ENCODE results near the gene CNKSR1.

CNKSR1 gene

DNA sequence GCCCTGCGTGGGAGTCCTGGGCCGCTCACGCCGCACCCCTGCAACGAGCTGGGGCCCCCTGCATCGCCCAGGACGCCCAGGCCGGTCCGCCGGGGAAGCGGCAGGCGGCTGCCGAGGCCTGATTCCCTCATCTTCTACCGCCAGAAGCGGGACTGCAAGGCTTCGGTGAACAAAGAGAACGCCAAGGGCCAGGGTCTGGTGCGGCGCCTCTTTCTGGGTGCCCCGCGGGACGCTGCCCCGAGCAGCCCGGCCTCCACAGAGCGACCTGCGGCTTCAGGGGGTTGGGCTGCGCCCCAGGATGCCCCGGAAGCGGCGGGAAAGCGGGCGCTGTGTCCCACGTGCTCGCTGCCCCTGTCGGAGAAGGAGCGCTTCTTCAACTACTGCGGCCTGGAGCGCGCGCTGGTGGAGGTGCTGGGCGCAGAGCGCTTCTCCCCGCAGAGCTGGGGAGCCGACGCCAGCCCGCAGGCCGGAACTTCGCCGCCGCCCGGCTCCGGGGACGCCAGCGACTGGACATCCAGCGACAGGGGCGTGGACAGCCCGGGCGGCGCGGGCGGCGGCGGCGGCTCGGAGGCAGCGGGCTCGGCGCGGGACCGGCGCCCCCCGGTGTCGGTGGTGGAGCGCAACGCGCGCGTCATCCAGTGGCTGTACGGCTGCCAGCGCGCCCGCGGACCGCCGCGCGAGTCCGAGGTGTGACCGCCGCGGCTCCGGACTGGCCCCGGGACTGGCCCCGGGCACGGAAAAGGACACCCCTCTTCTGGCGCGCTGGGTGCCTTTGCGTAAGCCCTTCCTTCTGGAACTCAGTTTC is 15.7 kb upstream of the CNKSR1 start:
- peak; percentile 32 for DNase-seq

GRCh38 chr1:26162220-26162709 is 15.0 kb upstream of the CNKSR1 start:
- DNase-seq: no peak

GRCh38 chr1:26163684-26164035 is 13.6 kb upstream of the CNKSR1 start:
- no peak for DNase-seq

GRCh38 chr1:26164036-26164860 is 13.0 kb upstream of the CNKSR1 start:
- DNase-seq: no peak

DNA sequence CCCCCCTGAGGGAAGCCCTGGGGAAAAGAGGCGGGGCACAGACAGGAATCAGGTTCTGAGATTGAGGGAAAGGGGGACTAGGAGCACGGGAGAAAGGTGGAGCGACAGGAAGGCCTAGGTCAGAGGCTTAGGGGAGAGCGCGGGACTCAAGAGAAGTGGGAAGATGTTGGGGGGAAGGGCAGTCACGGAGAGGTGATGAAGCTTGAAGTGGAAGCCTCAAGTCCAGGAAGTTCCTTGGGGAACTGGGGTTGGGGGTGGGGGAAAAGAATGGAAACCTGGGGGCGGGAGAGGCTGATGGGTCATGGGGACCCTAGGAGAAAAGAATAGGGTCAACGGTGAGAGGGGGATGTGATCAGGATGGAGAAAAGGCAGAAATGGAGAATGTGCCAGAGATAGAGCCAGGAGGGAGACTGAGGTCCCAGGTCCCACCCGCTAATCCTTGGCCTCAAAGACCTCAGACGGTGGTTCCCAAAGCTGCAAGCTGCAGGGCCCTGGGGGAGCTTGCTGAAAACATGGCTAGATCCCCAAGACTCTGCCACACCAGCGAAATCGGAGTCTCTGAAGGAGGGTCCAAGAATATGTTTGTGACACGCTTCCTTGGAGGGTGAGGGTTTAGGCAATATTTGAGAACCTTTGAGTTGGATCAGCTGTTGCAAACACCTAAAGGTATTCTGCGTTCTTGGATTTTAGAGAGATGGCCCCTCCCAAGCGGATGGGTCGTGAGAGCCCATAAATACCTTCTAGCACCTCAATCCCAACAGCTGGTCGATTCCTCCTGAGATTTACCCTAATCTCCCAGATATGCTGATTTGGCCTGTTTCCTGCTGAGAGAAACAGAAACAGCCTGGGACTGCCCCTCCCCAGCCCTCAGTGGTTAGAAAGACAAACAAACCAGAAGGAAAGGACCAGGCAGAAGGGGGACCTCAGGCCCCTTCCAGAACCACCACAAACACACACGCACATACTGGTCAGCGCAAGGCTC is 12.1 kb upstream of the CNKSR1 start:
- DNase-seq: no peak

GRCh38 chr1:26166719-26167281 is 10.5 kb upstream of the CNKSR1 start:
- DNase-seq: no peak

- DNase-seq: peak; percentile 47
Measured at GRCh38 chr1:26168410-26169197, 8.7 kb upstream of the CNKSR1 start, which contains the start of gene C1orf232. C1orf232 (minus strand) TSS chr1:26168963; CDS start chr1:26168499, 464 bp downstream.

DNA sequence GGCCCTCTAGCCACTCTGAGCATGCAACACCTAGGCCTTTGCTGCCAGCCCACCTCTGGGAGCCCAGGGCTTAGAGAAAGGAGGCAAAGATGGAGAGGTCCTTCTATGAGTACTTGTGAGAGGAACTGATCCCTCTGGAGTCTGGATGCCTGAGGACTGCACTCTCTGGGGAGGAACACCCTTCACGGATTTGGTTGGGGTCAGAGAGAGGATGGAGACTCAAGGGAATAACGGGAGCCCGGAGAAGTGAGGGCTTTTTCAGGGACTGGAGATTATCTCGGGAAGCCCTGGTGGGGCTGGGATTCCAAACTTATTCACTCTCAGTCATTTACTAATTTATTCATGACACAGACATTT is 8.1 kb upstream of the CNKSR1 start:
- no peak for DNase-seq

- peak; percentile 84 for DNase-seq
Measured at GRCh38 chr1:26169669-26170471, 7.4 kb upstream of the CNKSR1 start, which contains the start of gene ZNF593. ZNF593 (plus strand) TSS chr1:26169908; CDS start chr1:26169984, 76 bp downstream.

DNA sequence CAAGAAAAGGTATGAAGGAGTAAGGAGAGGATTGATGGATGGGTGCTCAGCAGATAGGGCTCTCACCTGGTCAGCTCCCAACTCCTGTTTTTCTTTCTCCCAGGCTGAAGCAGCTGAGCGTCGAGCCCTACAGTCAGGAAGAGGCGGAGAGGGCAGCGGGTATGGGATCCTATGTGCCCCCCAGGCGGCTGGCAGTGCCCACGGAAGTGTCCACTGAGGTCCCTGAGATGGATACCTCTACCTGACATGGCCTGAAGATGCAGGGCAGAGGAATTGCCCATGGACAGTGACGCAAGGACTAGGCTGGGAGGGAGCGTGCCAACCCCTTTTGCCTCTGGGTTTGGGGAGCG is 6.8 kb upstream of the CNKSR1 start:
- DNase-seq: no peak

DNA sequence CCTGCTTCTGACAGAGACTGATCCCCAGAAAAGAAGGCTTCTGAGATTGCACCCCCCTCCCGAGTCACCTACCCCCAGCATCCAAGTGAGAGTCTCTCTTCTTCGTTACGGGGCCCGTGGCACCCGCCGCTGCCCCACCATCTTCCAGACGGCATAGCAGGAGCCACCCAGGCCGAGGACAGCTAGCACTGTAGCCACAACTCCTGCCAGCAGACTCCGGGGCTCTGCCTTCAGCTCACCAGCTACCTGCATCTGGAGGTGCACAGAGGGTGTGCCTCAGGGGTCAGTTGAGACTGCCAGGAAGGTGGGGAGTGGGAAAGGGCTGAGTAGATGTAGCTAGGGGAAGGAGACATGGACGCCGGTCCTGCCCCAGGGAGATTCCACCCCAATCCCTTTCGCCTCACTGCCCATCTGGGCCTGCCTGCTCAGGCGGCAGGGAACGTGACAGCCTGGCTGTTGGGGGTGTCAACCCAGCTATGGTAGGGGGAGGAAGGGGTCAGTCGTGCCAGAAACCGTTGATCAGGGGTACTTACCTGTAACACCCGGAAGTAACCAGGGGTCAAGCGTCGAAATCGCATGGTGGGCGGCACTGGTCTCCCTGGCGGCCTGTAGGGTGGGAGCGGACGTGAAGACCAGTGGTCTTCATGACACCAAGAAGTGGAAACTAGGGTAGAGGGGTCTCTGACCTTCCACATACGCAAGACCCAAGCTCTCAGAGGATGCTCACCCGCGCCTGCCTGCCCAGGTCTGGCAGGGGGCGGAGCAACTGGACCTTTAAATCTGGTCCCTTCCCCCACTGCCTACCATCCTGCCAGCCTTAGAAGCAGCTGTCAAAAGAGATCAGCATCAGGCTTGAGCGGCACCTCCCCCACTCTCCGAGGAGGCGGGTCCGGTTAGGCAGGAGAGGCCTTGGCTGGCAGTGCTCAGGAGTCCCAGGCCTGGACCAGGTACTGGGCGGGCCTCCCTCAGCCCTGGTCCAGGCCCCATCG is 5.9 kb upstream of the CNKSR1 start, which contains the start of gene ZNF593OS:
Gene ZNF593OS, minus strand, starts transcription at position 749 of the 989 bp plus-strand sequence. Its CDS starts 171 bp downstream, at position 578.
- no peak for DNase-seq

- DNase-seq: no peak
Measured at GRCh38 chr1:26175346-26175745, 1.9 kb upstream of the CNKSR1 start.

GRCh38 chr1:26180010-26180506 is 2.8 kb downstream of the CNKSR1 start:
- no peak for DNase-seq

DNA sequence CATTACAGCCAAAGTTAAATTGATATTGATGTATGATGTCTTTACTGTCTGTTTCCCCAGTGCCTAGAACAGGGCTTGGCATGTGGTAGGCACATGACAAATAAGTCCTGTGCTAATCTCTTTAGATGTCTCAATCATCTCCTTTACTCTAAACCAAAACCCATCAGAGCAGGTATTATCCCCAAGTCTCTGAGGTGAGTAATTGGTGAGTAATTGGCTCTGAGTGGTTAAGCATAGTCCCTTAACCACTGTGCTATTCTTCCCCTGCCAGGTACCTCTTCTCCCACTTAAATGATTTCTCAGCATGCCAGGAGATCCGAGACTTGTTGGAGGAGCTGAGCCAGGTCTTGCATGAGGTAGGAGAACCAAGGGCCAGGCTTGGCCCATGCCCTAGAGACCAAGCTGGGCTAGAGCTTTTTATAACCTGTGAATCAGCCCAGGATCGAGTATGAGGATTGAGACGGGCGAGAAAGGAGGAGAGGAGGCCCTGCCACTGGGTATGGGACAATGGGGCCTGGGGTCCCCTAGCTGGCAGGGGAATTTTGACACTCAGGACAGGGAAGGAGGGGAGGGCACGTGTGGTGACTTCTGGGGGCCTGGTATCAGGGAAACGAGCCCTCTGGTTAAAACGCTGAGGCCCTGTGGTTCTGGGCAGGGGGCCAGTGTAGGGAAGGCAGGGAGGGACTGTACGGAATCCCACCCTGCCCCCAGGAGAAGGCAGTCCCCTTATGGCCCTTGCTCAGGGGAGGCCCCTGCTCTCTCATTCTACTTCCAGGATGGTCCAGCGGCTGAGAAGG is 4.5 kb downstream of the CNKSR1 start:
- DNase-seq: no peak

GRCh38 chr1:26182383-26182696 is 5.0 kb downstream of the CNKSR1 start:
- no peak for DNase-seq

- DNase-seq: no peak
Measured at GRCh38 chr1:26184086-26184485, 6.8 kb downstream of the CNKSR1 start.

DNA sequence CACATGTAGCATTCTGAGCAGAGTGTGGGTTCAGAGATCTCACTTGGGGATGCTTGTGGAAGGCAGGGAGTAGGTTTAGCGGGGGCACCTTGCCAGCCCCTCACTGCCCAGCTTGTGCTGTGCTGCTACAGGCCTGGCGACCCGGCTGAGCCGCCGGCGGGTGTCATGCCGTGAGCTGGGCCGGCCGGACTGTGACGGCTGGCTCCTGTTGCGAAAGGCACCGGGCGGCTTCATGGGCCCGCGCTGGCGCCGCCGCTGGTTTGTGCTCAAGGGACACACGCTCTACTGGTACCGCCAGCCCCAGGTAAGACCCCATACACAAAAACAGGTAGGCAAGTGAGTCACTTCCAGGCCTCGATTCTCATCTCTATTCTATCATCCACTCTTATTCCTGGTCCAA is 7.6 kb downstream of the CNKSR1 start:
- no peak for DNase-seq

DNA sequence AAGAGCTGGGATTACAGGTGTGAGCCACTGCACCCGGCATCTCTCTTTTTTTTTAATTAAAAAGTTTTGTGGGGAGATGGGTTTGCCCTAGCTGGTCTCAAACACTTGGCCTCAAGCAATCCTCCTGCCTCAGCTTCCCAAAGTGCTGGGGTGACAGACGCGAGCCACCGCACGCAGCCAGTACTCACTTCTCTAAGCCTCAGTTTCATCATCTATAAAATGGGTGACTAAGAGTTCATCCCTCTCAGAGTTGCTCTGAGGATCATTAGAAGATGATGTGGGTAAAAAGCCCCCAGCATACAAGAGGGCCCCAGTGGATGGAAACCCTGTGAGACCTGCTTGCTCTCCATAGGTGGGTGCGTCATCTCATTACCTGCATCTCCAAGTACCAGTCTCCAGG is 10.6 kb downstream of the CNKSR1 start:
- DNase-seq: no peak

Data from NCI-H1436 (cell line).